ENCODE measurements around the gene CBFA2T2.
A peak's percentile ranks its signal among the peaks of the same experiment; 100 is the strongest.

CBFA2T2 gene

GRCh38 chr20:33499355-33499754 is 9.5 kb downstream of the CBFA2T2 start:
- no peak overlapping the region for H3K27ac ChIP-seq
- TF ChIP-seq CTCF (conservative IDR thresholded peaks at IDR 0.05) = no peak

- H3K27ac ChIP-seq = peak overlapping the region; percentile 5; the same call in 1 of the 2 replicates
- no peak for TF ChIP-seq CTCF (conservative IDR thresholded peaks at IDR 0.05)
These were observed 11.1 kb downstream of the CBFA2T2 start for GRCh38 chr20:33501000-33501399.

- no peak for TF ChIP-seq CTCF (conservative IDR thresholded peaks at IDR 0.05)
- no peak overlapping the region for H3K27ac ChIP-seq
These were observed 13.7 kb downstream of the CBFA2T2 start for GRCh38 chr20:33503564-33503963.

DNA sequence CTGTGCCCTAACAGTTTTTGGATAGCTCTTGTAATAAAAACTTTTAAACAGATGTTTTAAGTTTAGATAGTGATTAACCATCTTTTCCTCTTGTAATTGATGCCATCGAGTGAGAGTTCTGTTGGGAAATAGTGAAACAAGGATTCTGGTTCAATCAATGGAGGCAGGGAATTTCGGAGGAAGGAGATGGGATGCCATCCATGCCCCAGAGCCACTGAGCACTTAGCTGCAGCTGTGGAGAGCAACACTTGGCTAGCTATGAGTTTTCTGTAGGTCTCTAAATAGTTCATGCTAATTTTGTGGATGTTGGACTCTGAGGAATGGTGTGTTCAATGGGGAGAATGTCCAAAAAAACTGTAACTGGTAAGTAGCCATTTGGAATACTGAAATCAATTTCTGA is 16.7 kb downstream of the CBFA2T2 start:
- H3K27ac ChIP-seq = no peak overlapping the region
- TF ChIP-seq CTCF (conservative IDR thresholded peaks at IDR 0.05) = no peak

DNA sequence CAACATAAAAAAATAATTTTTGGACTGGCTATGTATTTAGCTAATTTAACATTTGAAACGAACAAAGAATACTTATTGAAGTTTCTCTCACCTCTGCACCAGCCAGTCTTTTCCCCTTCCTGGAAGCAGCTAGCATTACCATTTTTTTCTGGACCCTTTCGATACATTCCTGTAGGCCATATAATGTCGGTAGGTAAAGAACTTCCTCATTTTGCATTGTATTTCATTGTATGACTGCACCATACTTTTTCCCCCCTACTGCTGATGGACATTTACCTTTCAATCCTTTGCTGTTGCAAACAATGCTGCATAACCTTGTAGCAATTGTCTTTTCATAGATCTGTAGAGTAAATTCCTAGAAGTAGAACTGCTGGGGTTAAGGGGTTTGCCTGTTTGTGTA is 17.6 kb downstream of the CBFA2T2 start:
- no peak for TF ChIP-seq CTCF (conservative IDR thresholded peaks at IDR 0.05)
- H3K27ac ChIP-seq = peak overlapping the region; percentile 51; the same call in 1 of the 2 replicates

DNA sequence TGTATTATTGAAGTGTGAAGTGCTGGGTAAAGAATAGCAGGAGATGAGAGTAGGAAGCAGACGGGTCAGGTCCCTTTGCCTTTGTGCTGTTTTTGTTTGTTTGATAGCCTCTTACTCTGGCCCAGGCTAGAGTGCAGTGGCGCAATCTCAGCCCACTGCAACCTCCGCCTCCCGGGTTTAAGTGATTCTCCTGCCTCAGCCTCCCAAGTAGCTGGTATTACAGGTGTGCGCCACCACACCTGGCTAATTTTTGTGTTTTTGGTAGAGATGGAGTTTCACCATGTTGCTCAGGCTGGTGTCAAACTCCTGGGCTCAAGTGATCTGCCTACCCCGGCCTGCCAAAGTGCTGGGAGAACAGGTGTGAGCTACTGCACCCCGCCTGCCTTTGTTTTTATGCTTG is 18.1 kb downstream of the CBFA2T2 start:
- peak overlapping the region; percentile 51 for H3K27ac ChIP-seq

DNA sequence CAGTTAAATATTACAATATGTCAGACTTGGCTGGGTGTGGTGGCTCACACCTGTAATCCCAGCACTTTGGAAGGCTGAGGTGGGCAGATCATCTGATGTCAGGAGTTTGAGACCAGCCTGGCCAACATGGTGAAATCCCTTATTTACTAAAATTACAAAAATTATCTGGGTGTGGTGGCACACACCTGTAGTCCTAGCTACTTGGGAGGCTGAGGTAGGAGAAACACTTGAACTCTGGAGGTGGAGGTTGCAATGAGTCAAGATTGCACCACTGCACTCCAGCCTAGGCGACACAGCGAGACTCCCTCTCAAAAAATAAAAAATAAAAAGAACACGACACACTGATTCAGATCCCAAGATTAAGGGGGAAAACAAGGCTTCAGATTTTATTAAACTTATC is 19.2 kb downstream of the CBFA2T2 start:
- peak overlapping the region; percentile 51 for H3K27ac ChIP-seq

- H3K27ac ChIP-seq = peak overlapping the region; percentile 76
These were observed 22.0 kb downstream of the CBFA2T2 start for GRCh38 chr20:33511876-33512275.

GRCh38 chr20:33515569-33516216 is 25.8 kb downstream of the CBFA2T2 start:
- H3K27ac ChIP-seq = peak overlapping the region; percentile 50
- peak; percentile 68 for TF ChIP-seq CTCF (conservative IDR thresholded peaks at IDR 0.05)

All from VCaP (cell line).